Measurements from ENCODE around the gene KCNA3. TPM values are rescaled to one million over a fixed set of nuclear protein-coding genes. Genes with fewer than 3 reads are reported as not detected.
A peak's percentile ranks its signal among the peaks of the same experiment; 100 is the strongest.

KCNA3 gene
- total and polyA plus RNA-seq, 9 donors = 0.21 to 2.1 (median 1.1) TPM

DNA sequence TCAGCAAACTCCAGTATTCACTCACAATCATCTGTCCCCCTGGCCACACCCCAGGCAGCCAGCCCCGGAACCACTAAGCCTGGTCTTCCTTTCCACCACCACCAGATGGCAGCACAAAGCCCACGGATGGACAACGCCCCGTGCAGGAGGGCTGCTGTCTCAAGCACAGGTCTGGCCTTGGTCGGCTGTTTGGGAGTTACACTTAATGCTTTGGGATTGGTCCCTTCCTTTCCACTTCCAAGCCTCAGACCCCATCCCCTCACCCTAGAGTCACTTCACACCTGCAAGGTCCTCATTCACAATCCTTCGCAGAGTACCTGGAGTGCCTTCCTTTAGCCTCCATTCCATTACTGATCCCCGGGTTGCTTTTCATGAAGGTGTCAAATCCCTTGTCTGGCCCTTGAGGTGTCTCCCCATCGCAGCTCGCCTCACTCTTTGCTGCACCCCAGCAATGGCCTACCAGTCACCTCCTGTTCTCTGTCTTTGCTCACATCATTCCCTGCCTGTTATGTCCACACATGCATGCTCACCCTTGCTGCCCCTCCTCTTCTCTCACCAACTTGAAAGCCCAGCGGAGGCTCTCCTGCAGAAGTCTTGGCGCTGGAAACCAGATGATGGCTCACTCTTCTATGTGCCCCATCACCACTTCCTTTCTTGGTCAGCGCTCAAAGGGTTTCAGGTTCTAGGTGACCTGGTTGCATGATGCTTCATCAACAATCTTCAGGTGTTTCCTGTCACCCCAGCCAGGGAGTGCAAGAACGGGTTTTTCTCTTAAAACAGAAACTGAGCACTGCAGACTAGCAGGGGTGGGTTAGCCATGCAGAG lies 43.7 kb downstream of the KCNA3 start:
- peak; percentile 63 to 79 (median 75) for DNase-seq
- Histone ChIP-seq H3K36me3 (no peaks in the 10 kb centered on the region), H3K4me1 (ENCODE audit: insufficient read depth) (peaks cover 9% of the 10 kb centered on the region), H3K9me3 (no peaks in the 10 kb centered on the region), H3K27ac (no peak overlapping the region), H3K4me3 (no peak overlapping the region), H3K27me3 (no peaks in the 10 kb centered on the region)
- WGBS, 3 donors = 37 to 44% (median 40%) methylated on average over 13 of the region's 13 CpGs
- TF ChIP-seq, protein P1, sequence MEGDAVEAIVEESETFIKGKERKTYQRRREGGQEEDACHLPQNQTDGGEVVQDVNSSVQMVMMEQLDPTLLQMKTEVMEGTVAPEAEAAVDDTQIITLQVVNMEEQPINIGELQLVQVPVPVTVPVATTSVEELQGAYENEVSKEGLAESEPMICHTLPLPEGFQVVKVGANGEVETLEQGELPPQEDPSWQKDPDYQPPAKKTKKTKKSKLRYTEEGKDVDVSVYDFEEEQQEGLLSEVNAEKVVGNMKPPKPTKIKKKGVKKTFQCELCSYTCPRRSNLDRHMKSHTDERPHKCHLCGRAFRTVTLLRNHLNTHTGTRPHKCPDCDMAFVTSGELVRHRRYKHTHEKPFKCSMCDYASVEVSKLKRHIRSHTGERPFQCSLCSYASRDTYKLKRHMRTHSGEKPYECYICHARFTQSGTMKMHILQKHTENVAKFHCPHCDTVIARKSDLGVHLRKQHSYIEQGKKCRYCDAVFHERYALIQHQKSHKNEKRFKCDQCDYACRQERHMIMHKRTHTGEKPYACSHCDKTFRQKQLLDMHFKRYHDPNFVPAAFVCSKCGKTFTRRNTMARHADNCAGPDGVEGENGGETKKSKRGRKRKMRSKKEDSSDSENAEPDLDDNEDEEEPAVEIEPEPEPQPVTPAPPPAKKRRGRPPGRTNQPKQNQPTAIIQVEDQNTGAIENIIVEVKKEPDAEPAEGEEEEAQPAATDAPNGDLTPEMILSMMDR (IDR thresholded peaks at IDR 0.05) = peak; percentile 52 to 63 (median 59)
- TF ChIP-seq EP300 (IDR thresholded peaks at IDR 0.05) = no peak
- intact Hi-C loops (cut with DNase I) = loop anchor here in 3 of 4 donors (2.0 to 5.0 kb wide), 2 partner anchors 134 to 136 kb away; no protein-coding TSS in a partner anchor

DNA sequence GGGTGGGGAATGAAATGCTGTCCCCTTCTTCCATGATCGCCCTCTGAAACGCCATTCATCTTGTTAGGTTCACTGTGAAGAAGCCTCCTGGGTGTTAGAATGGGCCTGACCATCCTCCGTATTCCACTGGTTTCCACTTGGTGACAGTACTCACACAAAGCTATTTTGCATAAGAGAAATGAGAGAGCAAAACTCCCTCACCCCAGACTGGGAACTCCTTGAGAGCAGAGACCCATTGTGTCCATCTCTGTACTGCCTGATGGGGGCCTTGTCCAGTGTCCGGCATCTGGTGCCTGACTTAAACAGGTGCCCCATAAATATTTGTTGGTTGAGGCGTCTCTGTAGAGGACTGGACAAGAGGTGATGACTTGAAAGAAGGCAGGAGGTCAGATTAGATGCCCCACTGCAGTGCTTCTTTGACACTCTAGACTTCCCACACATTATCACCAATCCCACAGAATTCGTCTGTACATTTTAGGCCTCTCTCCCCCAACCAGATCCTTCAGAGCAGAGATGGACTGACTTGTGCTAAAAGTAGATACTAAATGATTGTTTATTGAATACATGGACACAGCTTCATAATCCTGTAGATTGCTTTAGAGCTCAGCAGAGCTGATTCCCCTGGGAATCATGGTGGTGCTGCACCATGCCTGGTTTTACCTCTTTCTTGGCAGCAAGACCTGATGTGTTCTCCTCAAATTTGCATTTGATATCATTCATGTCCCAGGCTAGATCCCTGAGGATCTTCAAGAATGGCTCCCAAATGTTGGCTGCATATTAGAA lies 46.2 kb downstream of the KCNA3 start:
- intact Hi-C loops (cut with DNase I) = loop anchor here in 1 of 4 donors (10.0 kb wide), 1 partner anchor 1366 kb away; no protein-coding TSS in a partner anchor
- no peak overlapping the region for H3K4me3 ChIP-seq
- WGBS, 3 donors = 69 to 74% (median 70%) methylated on average over 6 of the region's 6 CpGs
- no peaks in the 10 kb centered on the region for H3K27me3 ChIP-seq
- no peaks in the 10 kb centered on the region for H3K9me3 ChIP-seq
- no peaks in the 10 kb centered on the region for H3K4me1 ChIP-seq (ENCODE audit: insufficient read depth)
- H3K36me3 ChIP-seq = no peaks in the 10 kb centered on the region
- no peak for DNase-seq
- TF ChIP-seq EP300 (IDR thresholded peaks at IDR 0.05) (no peak), POLR2A (IDR thresholded peaks at IDR 0.05) (no peak)
- TF ChIP-seq, protein P1 (IDR thresholded peaks at IDR 0.05) = no peak
- no peak overlapping the region for H3K27ac ChIP-seq

- H3K4me1 ChIP-seq (ENCODE audit: insufficient read depth) = no peaks in the 10 kb centered on the region
Observed at GRCh38 chr1:110627764-110628163, 47.0 kb downstream of the KCNA3 start.

DNA sequence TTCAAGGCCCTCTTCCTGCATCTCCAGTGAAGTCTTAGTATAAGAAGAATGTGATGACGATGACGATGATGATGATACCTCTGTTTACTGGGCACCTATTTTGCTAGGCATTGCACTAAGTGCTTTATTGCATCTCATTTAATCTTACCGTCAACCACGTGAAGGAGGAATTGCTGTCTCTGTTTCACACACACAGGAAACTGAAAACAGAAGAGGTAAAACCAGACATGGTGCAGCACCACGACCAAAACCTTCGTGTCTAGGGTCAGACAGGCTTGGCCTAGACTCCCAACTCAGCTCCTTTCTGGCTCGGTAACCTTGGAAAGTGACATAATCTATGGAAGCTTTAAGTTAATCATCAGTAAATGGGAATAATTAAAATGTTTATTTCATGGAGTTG lies 47.9 kb downstream of the KCNA3 start:
- H3K9me3 ChIP-seq = no peaks in the 10 kb centered on the region
- no peak for DNase-seq
- no peaks in the 10 kb centered on the region for H3K4me1 ChIP-seq (ENCODE audit: insufficient read depth)
- intact Hi-C loops (cut with DNase I) = loop anchor here in 1 of 4 donors (10.0 kb wide), 1 partner anchor 1368 kb away; no protein-coding TSS in a partner anchor
- H3K27me3 ChIP-seq = no peaks in the 10 kb centered on the region
- 69 to 72% (median 71%) methylated on average over 7 of the region's 7 CpGs for WGBS, 3 donors
- H3K4me3 ChIP-seq = no peak overlapping the region
- H3K27ac ChIP-seq = no peak overlapping the region
- no peaks in the 10 kb centered on the region for H3K36me3 ChIP-seq
- TF ChIP-seq EP300 (IDR thresholded peaks at IDR 0.05) = no peak
- TF ChIP-seq, protein P1 (IDR thresholded peaks at IDR 0.05) = no peak
- no peak for TF ChIP-seq POLR2A (IDR thresholded peaks at IDR 0.05)

More at GRCh38 chr1:110627764-110628163, 47.0 kb downstream of the KCNA3 start:
- 54 to 84% (median 81%) methylated on average over 2 of the region's 2 CpGs for WGBS, 3 donors
- H3K27ac ChIP-seq = no peak overlapping the region
- TF ChIP-seq EP300 (IDR thresholded peaks at IDR 0.05) (no peak), POLR2A (IDR thresholded peaks at IDR 0.05) (no peak)
- TF ChIP-seq, protein P1 (IDR thresholded peaks at IDR 0.05) = no peak
- no peaks in the 10 kb centered on the region for H3K27me3 ChIP-seq
- DNase-seq = no peak
- no peaks in the 10 kb centered on the region for H3K36me3 ChIP-seq
- H3K9me3 ChIP-seq = no peaks in the 10 kb centered on the region
- intact Hi-C loops (cut with DNase I) = loop anchor here in 1 of 4 donors (10.0 kb wide), 1 partner anchor 1367 kb away; no protein-coding TSS in a partner anchor
- no peak overlapping the region for H3K4me3 ChIP-seq
